GM18861 (cell line): ENCODE measurements around the gene WASL.

Source experiments
- ATAC-seq: cut with Tn5 transposase; IDR thresholded peaks from one replicate; pipeline ENCODE4 v1.9.1; 2021; ENCODE audit not compliant: unreplicated experiment

Gene WASL

DNA sequence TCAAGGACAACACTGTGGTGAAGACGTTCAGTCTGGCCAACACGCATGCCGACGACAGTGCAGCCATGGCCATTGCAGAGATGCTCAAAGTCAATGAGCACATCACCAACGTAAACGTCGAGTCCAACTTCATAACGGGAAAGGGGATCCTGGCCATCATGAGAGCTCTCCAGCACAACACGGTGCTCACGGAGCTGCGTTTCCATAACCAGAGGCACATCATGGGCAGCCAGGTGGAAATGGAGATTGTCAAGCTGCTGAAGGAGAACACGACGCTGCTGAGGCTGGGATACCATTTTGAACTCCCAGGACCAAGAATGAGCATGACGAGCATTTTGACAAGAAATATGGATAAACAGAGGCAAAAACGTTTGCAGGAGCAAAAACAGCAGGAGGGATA lies 86.5 kb downstream of the WASL start:
- ATAC-seq, result no peak

DNA sequence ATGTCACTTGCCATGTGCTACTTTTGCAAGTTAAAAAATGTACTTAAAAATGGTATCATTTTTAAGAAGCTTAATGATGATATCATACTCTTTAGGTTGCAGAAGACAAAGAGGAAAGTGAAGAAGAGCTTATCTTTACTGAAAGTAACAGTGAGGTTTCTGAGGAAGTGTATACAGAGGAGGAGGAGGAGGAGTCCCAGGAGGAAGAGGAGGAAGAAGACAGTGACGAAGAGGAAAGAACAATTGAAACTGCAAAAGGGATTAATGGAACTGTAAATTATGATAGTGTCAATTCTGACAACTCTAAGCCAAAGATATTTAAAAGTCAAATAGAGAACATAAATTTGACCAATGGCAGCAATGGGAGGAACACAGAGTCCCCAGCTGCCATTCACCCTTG lies 87.0 kb downstream of the WASL start:
- ATAC-seq, result no peak

DNA sequence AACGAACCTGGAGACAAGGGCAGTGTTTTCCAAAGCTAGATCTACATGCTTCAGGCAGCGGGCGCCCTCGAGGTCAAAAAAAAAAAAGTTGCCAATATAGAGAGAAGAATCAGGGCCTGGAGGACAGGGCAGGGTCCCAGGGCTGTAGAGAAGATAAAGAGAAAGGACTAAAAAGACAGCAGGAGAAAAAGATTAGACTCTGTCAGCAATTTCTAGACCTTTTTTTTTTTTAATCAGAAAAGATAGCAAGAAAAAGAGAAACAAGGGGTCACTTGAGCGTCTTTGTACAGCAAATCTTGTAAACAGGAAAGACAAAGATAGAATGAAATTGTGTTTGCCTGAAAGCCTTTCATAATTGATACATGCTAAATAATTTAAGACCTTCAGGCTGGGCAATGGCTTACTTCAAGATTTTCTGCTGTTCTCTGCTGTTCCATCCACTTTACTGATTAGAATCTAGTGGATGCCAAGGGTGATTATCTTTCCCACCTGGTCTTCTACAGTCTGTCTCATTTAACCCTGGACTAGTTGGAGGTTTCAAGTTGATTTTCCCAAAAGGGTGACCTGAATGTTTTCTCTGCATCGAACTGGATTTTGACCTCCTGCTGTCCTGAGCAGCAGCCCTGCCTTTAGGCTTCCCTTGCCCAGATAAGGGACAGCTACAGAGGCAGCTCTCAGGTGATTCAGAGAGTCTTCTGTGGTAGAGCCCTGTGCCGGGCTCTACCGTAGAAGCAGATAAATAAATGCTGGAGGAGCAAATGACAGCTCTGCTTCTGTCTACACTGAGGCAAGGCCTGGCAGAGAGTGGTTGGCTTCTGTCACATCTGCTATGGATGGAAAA lies 88.1 kb downstream of the WASL start:
- ATAC-seq, result no peak

GRCh38 chr7:123658023-123658422 lies 90.8 kb downstream of the WASL start:
- ATAC-seq, result no peak

DNA sequence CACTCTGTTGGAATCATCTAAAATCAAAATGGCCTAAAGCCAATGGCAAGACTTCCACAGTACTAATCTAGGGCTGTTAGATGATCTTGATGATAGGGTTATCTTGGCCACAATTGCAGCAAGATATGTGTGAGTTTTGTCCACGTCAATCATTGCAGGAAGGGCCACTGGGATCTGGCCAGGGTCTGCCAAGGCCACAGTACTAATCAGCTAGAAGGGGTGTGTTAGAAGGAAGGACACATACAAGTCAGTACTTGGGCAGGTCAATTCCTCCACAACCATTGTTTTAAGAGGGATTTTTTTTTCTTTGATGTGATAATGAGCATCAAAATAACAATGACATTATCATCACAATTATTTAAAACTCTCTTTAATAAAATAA lies 91.5 kb downstream of the WASL start:
- no peak for ATAC-seq

- ATAC-seq, result no peak
Measured at GRCh38 chr7:123656544-123657303, 92.1 kb downstream of the WASL start.

DNA sequence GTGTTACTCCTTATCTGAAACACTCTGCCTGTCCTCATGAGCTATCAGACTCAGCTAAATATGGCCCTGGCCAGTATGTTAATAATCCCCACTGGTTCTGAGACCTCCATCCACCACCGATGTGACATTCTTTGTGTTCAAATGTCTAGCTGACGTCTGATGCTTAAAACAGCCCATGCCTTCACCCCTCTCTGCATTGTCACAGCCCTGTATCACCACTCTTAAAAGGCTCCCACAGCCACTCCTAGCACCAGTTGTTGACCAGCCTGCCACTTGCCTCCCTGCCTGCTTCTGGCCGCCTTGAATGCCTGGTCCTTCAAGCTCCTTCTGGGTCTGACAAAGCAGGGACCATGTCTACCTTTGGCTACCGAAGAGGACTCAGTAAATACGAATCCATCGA lies 93.2 kb downstream of the WASL start, which contains the start of gene LMOD2:
TSS of gene LMOD2 (plus strand) at position 253 of the 400 bp plus-strand sequence. CDS start at position 351, 98 bp downstream.
- ATAC-seq, result no peak

DNA sequence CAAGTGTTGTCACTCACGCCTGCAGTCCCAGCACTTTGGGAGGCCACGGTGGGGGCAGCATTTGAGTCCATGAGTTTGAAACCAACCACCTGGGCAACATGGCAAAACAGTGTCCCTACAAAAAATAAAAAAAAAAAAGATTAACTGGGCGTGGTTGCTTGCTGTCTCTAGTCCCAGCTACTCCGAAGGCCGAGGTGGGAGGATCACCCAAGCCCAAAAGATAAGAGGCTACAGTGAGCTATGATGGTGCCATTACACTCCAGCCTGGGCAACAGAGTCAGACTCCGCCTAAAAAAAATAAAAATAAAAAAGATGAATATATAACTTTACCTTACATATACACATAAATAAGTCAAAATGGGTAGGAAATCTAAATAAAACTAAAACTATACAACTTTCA lies 95.6 kb downstream of the WASL start:
- no peak for ATAC-seq

DNA sequence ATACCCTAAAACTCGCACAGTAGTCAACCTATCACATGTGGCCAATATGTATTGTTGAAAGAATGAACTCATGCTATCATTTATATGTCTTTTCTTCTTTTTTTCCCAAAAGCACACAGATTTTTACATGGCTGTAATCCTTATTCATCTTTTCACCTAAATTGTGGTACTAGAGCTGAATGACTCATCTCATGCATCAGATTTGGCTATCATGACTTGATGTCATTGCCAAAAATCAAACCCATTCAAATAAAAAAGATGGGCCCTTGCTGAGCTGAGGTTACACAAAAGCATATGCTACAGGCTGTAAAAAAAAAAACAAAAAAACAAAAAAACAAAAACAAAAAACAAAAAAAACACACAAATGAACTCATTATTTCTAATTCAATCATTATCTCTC lies 96.4 kb downstream of the WASL start:
- no peak for ATAC-seq

- no peak for ATAC-seq
Measured at GRCh38 chr7:123650595-123650994, 98.2 kb downstream of the WASL start.

DNA sequence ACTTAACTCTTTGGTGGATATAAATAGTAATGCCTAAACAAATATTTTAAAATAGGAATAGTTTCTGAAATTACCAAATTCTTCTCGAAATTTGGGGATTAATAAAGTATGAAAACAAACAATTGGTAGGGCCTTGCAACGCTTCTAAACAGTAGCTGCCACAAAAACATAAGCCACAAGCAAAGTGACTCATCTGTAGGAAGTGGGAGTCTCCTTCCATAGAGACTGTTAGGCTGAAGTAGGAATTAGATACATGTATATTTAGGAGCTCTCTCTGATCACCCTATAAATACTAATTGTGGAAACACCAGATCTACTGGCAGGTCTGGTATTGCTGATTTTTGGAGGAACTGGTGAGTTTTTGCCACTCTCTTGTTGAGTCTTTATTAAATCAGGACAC lies 98.8 kb downstream of the WASL start:
- ATAC-seq, result no peak

GRCh38 chr7:123647106-123647730 lies 101.6 kb downstream of the WASL start:
- no peak for ATAC-seq

DNA sequence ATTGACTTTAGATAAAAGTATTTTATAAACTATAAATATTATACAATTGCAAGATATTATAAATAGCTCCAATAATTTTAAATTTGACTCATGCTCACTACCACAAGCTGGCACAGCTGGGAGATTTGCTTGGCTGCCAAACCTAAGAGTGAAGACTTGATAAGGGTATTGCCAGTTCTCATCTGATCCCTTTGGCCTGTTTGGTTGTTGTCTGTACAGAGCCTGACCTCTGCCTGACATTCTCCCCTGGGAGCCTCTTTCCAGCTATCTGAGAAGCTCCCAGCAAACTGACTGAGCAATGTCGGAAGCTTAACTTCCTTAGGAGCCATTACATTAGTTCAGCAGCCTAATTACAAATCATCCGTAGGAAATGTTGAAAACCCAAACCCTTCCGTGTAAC lies 103.3 kb downstream of the WASL start:
- ATAC-seq, result no peak

DNA sequence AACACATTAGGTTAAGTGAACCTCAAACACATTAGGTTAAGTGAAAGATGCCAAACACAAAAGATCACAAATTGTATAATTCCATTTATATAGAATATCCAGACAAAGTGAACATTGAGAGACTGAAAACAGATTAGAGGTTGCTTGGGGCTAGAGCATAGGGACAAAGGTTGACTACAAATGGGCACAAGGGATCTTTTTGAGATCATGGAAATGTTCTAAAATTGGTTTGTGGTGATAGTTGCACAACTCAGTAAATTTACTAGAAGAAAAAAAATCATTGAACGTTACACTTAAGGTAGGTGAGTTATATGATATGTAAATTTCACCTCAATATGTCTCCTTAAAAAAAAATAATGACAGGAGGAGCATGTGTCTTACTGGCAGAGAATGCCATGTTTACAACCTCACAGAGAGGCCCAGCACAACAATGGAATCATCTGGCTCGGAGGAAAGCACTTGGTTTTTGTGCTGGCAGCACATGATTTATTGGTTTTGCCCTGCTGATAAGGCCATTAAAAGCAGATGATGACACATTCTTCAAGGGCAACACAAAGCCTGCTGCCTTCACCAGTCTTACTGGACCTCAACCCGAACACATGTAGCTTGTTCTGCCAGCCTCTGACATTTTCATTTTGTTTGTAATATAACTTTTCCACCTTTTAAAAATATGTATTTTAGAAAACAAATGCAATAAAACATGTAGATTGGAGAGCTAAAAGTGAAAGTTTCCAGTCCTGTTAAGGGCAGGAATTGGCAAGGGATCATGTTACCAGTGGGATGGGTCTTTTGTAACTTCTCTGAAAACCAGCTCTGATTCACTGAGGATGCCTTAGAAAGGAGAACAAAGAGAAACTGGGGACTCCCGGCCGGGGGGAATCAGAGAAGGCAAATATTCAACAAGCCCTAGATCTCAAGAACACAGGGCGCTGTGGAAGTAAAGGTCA lies 105.0 kb downstream of the WASL start:
- ATAC-seq, result no peak

DNA sequence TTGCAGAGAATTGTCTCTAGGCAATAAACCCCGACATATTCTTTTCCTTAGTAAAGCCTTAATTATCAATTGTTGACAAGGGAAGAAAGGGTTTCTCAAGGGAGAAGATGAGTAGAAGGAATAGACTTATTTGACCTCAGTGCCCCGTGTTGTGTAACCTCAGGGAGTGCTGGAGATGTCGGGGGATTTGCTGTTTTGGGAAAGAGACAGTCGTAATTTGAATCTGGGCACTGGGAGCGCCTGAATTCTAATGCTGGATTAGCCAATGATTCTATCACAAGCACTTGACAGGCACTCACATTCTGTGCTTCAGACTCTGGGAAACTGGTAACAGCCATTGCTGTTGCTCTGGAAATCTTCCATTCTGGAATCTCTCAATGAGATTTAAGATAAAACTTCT lies 106.9 kb downstream of the WASL start:
- ATAC-seq, result no peak

GRCh38 chr7:123640583-123640982 lies 108.2 kb downstream of the WASL start:
- ATAC-seq, result no peak

DNA sequence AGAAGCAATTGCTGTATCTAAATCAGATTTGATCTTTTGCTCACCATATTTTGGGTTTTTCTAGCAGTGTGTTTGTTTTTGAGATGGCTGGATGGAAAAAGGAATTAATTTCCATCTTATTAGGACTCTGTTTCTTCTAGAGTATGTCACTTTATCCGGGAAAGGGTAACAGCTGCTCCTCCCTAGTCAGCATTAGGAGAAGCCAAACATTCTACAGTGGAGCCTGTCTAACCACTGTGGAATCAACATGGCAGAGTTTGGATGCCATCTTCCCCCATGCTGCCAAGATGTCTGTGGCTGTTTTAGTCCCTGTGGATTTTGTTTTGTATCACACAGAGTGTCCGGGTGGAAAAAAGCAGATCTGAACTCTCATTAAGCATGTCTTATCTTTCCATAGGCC lies 109.2 kb downstream of the WASL start:
- ATAC-seq, result no peak

DNA sequence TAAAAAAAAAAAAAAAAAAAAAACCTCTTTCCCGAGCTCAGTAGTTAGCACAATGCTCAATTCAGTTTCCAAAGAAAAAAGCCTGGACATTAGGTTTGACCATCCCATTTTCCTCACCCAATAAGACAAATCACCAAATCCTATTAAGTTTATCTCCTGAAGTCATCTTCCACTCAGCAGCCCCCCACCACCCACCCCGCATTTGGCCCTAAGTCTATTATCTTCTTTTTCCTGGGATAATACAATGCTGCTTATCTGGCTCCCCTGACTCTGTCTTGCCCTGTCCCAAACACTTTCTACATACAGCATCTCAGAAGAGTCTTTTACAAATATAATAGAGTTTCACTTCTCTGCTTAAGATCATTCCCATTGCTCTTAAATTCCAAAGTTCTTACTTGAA lies 110.9 kb downstream of the WASL start:
- ATAC-seq, result no peak

GRCh38 chr7:123637203-123637602 lies 111.6 kb downstream of the WASL start:
- ATAC-seq, result no peak

- peak; percentile 51 for ATAC-seq
Measured at GRCh38 chr7:123635551-123636359, 113.0 kb downstream of the WASL start.
